MM.1S (cell line): ENCODE measurements around the gene MSI2.
"Not testable (repeated sequence)": the region's sequence is repeated elsewhere in the genome, so short reads cannot be mapped to it uniquely, and the experiment has no call there.

Experiments
- DNase-seq: peaks from one replicate; pipeline ENCODE4 v3.0.0-alpha.2; 2015
- H2AFZ ChIP-seq: fragments of 300-600 bp; sonication (generic); 2 replicates; pipeline ENCODE4 v1.6.0; 2016; ENCODE audit warnings: antibody characterized with exemption, low read length
- H3F3A ChIP-seq: fragments of 300-600 bp; sonication (generic); 2 replicates; pipeline ENCODE4 v1.6.1; 2016; ENCODE audit warnings: mild to moderate bottlenecking, antibody characterized with exemption, low read length, moderate library complexity, mixed read lengths; ENCODE audit not compliant: insufficient read depth
- H3K27ac ChIP-seq: fragments of 300-600 bp; sonication (generic); 2 replicates; pipeline ENCODE4 v1.5.1; 2016; ENCODE audit warnings: mild to moderate bottlenecking, low read length
- H3K27me3 ChIP-seq: fragments of 300-600 bp; sonication (generic); replicated peaks from 2 replicates; pipeline ENCODE4 v1.6.0; 2016; ENCODE audit warnings: low read length; ENCODE audit not compliant: insufficient read depth
- H3K36me3 ChIP-seq: fragments of 300-600 bp; sonication (generic); replicated peaks from 2 replicates; pipeline ENCODE4 v1.6.1; 2016; ENCODE audit warnings: mild to moderate bottlenecking, low read length, mixed read lengths; ENCODE audit not compliant: insufficient read depth
- H3K4me1 ChIP-seq: fragments of 300-600 bp; sonication (generic); 2 replicates; pipeline ENCODE4 v1.6.1; 2016; ENCODE audit warnings: low read length, mixed read lengths
- H3K4me2 ChIP-seq: fragments of 300-600 bp; sonication (generic); 2 replicates; pipeline ENCODE4 v1.6.0; 2016; ENCODE audit warnings: low read depth, low read length
- H3K4me3 ChIP-seq: fragments of 300-600 bp; sonication (generic); 2 replicates; pipeline ENCODE4 v1.5.1; 2016; ENCODE audit warnings: low read length, mixed read lengths
- H3K79me2 ChIP-seq: fragments of 300-600 bp; sonication (generic); 2 replicates; pipeline ENCODE4 v1.6.1; 2016; ENCODE audit warnings: mixed run types, low read length, mixed read lengths
- H3K9ac ChIP-seq: fragments of 300-600 bp; sonication (generic); 2 replicates; pipeline ENCODE4 v1.6.1; 2016; ENCODE audit warnings: low read length, mixed read lengths
- H3K9me2 ChIP-seq: fragments of 300-600 bp; sonication (generic); replicated peaks from 2 replicates; pipeline ENCODE4 v1.6.1; 2016; ENCODE audit warnings: mild to moderate bottlenecking, low read length, mixed read lengths; ENCODE audit not compliant: insufficient read depth
- H3K9me3 ChIP-seq: fragments of 300-600 bp; sonication (generic); replicated peaks from 2 replicates; pipeline ENCODE4 v1.6.1; 2016; ENCODE audit warnings: mild to moderate bottlenecking, low read length, mixed read lengths; ENCODE audit not compliant: insufficient read depth
- H4K20me1 ChIP-seq: fragments of 300-600 bp; sonication (generic); 2 replicates; pipeline ENCODE4 v1.6.1; 2016; ENCODE audit warnings: mild to moderate bottlenecking, low read length, moderate library complexity, mixed read lengths; ENCODE audit not compliant: insufficient read depth
- EZH2 ChIP-seq: fragments of 300-600 bp; sonication (generic); optimal IDR thresholded peaks from 2 replicates; pipeline ENCODE3; 2017; ENCODE audit warnings: low read depth, mild to moderate bottlenecking, antibody characterized with exemption, low read length, mixed read lengths
- EZH2phosphoT487 ChIP-seq: fragments of 300-600 bp; sonication (generic); IDR thresholded peaks from 2 replicates; pipeline ENCODE4 v1.6.1; 2018; ENCODE audit warnings: antibody characterized with exemption, low read length
- TF ChIP-seq, protein P1 (sequence below): fragments of 300-600 bp; sonication (generic); IDR thresholded peaks from 2 replicates; pipeline ENCODE4 v1.5.1; 2016; ENCODE audit warnings: antibody characterized with exemption, low read length, mixed read lengths

Gene MSI2

DNA sequence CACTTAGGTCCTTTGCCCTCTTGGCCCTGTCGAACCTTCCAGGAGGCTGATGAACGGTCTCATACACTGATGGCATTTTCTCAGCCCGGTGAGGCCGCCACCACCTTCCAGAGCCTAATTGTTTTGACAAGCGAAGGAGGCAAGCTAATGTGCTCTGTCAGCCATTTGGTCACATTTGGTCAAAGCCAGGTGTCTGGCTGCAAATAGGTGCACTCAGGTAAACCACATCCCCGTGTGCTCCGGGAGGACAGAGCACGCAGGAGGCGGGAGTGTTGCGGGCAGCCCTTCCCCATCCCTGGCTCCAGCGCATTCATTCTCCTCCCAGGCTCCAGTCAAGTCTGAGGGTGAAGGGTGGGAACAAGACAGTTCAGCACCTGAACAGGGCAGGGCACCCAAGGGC lies 240.1 kb downstream of the MSI2 start:
- no peak overlapping the region for H3K4me3 ChIP-seq
- H3K36me3 ChIP-seq, result no peaks in the 10 kb centered on the region
- H3K79me2 ChIP-seq, result peaks cover 56% of the 10 kb centered on the region
- H3K4me2 ChIP-seq, result no peak overlapping the region
- TF ChIP-seq, protein P1, sequence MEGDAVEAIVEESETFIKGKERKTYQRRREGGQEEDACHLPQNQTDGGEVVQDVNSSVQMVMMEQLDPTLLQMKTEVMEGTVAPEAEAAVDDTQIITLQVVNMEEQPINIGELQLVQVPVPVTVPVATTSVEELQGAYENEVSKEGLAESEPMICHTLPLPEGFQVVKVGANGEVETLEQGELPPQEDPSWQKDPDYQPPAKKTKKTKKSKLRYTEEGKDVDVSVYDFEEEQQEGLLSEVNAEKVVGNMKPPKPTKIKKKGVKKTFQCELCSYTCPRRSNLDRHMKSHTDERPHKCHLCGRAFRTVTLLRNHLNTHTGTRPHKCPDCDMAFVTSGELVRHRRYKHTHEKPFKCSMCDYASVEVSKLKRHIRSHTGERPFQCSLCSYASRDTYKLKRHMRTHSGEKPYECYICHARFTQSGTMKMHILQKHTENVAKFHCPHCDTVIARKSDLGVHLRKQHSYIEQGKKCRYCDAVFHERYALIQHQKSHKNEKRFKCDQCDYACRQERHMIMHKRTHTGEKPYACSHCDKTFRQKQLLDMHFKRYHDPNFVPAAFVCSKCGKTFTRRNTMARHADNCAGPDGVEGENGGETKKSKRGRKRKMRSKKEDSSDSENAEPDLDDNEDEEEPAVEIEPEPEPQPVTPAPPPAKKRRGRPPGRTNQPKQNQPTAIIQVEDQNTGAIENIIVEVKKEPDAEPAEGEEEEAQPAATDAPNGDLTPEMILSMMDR, result no peak
- TF ChIP-seq EZH2phosphoT487, result no peak
- DNase-seq, result no peak
- H3K4me1 ChIP-seq, result no peaks in the 10 kb centered on the region
- no peak overlapping the region for H3K9ac ChIP-seq
- no peaks in the 10 kb centered on the region for H4K20me1 ChIP-seq
- H3K27ac ChIP-seq, result no peak overlapping the region
- H2AFZ ChIP-seq, result no peak overlapping the region
- H3K9me3 ChIP-seq, result no peaks in the 10 kb centered on the region
- no peaks in the 10 kb centered on the region for H3K9me2 ChIP-seq
- no peaks in the 10 kb centered on the region for H3K27me3 ChIP-seq
- no peaks in the 10 kb centered on the region for H3F3A ChIP-seq

DNA sequence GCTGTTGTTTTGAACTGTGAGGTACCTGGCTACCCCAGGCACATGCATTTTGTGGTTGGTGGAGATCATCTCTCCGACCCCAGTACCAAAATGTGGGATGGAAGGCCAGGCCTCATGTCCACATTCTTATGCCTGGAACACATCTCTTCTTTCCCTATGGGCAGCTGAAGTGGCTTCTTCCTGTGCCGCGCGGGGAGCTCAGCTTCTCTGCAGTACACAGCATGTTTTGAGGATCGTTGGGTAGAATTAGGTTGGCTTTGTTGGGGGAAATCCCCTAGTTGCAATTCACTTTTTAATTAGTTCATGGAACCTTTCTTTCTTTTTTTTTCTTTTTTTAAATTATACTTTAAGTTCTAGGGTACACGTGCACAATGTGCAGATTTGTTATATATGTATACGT lies 242.1 kb downstream of the MSI2 start:
- Histone ChIP-seq H3K27me3 (no peaks in the 10 kb centered on the region), H2AFZ (no peak overlapping the region), H3K4me3 (no peak overlapping the region), H3K4me2 (no peak overlapping the region), H3F3A (no peaks in the 10 kb centered on the region), H3K27ac (no peak overlapping the region), H3K9me3 (no peaks in the 10 kb centered on the region), H3K79me2 (peaks cover 57% of the 10 kb centered on the region), H3K9ac (no peak overlapping the region), H4K20me1 (no peaks in the 10 kb centered on the region), H3K4me1 (no peaks in the 10 kb centered on the region), H3K9me2 (no peaks in the 10 kb centered on the region), H3K36me3 (no peaks in the 10 kb centered on the region)
- TF ChIP-seq EZH2phosphoT487 (no peak), EZH2 (no peak)
- TF ChIP-seq, protein P1, result no peak
- DNase-seq, result no peak

DNA sequence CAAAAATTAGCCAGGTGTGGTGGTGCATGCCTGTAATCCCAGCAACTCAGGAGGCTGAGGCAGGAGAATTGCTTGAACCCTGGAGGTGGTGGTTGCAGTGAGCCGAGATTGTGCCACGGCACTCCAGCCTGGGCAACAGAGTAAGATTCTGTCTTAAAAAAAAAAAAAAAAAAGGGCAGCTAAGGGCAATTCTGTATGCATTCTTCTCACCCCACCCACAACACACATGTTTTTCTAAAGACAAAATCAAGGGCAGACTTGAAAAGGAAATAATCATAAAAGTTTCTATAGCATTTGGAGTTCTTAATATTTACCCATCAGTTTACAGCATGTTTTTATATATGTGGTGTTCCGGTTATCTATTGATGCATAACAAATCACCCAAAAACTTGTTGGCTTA lies 242.9 kb downstream of the MSI2 start:
- H3K9ac ChIP-seq, H3K4me1 ChIP-seq, H3K4me2 ChIP-seq: not testable (repeated sequence)

DNA sequence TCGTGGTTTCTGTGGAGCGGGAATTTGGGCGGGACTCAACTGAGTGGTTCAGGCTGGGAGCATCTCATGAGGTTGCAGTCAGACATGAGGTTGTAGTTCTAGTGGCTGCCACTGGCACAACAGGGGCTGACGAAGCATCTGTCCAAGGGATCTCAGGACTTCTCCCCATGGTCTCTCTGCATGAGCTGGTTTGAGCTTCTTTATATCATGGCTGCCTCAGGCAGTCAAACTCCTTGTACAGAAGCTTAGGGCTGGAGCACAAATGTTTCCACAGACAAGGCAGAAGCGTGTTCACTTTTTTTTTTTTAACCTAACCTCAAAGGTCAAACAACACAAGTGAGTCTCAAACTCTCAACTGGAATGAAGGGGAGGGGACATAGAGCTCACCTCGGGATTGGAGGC lies 243.3 kb downstream of the MSI2 start:
- H3K4me1 ChIP-seq, result no peaks in the 10 kb centered on the region
- H3K79me2 ChIP-seq, result peaks cover 53% of the 10 kb centered on the region
- H3K9me3 ChIP-seq, result no peaks in the 10 kb centered on the region
- no peaks in the 10 kb centered on the region for H4K20me1 ChIP-seq
- H3K4me3 ChIP-seq, result no peak overlapping the region
- no peaks in the 10 kb centered on the region for H3F3A ChIP-seq
- no peak overlapping the region for H2AFZ ChIP-seq
- H3K27ac ChIP-seq, result no peak overlapping the region
- DNase-seq, result no peak
- H3K9me2 ChIP-seq, result no peaks in the 10 kb centered on the region
- no peaks in the 10 kb centered on the region for H3K36me3 ChIP-seq
- H3K27me3 ChIP-seq, result no peaks in the 10 kb centered on the region
- H3K9ac ChIP-seq, result no peak overlapping the region
- no peak overlapping the region for H3K4me2 ChIP-seq
- TF ChIP-seq EZH2phosphoT487, result no peak
- TF ChIP-seq, protein P1, result no peak
- TF ChIP-seq EZH2, result no peak

More for the DNA sequence above, 242.9 kb downstream of the MSI2 start:
- not testable (repeated sequence) for H2AFZ ChIP-seq, H4K20me1 ChIP-seq, H3K4me3 ChIP-seq, DNase-seq, H3K27ac ChIP-seq, H3K27me3 ChIP-seq, H3K9me3 ChIP-seq, H3K9me2 ChIP-seq, H3F3A ChIP-seq, H3K36me3 ChIP-seq
- peaks cover 56% of the 10 kb centered on the region for H3K79me2 ChIP-seq
